Measurements from ENCODE around the gene NSUN4. TPM values are rescaled to one million over a fixed set of nuclear protein-coding genes. Genes with fewer than 3 reads are reported as not detected.

The NSUN4 gene
- total and polyA plus RNA-seq, 9 of the 15 experiments (the other 6 are each of a cell fraction or from before 2014, with no cell fraction given) = 33.4 to 60.2 (median 46.3) TPM

GRCh38 chr1:46400421-46400820 lies 59.8 kb downstream of the NSUN4 start (continued):
- TF ChIP-seq CHD2 (IDR thresholded peaks at IDR 0.05; ENCODE audit: low read depth, low read length) (no peak), SMARCA4 (IDR thresholded peaks at IDR 0.05) (no peak)

GRCh38 chr1:46401154-46401913 lies 60.7 kb downstream of the NSUN4 start:
- Histone ChIP-seq H2AFZ (ENCODE audit: low read depth, low read length) (peak overlapping the region; percentile 80), H3K27ac (ENCODE audit: extremely low read depth, low read depth, low read length) (no peak overlapping the region), H3K9ac (ENCODE audit: insufficient read depth in 1 of 2, low read depth in 2 of 2, low read length in 2 of 2) (peak overlapping the region in 1 of 2 experiments; percentile 65; a peak in 2 of 4 replicates), H3K4me3 (no peak overlapping the region), H3K79me2 (ENCODE audit: control insufficient read depth, insufficient read depth, low read length) (no peaks in the 10 kb centered on the region), H3K9me3 (replicated peaks; ENCODE audit: control insufficient read depth, insufficient read depth, low read depth, low read length) (no peaks in the 10 kb centered on the region), H3K4me2 (ENCODE audit: insufficient read depth, low read length) (peak overlapping the region; percentile 66), H3K9me1 (ENCODE audit: control insufficient read depth, insufficient read depth, low read length) (no peaks in the 10 kb centered on the region), H3K36me3 (ENCODE audit: control insufficient read depth, insufficient read depth, low read length) (no peaks in the 10 kb centered on the region), H3K27me3 (ENCODE audit: control insufficient read depth in 2 of 2, insufficient read depth in 2 of 2, low read length in 2 of 2) (peaks cover 22 to 28% of the 10 kb centered on the region in 2 experiments), H4K20me1 (replicated peaks; ENCODE audit: control insufficient read depth, insufficient read depth, low read length) (no peaks in the 10 kb centered on the region), H3K4me1 (replicated peaks in 1 of 2; ENCODE audit: control insufficient read depth in 2 of 2, insufficient read depth in 2 of 2, low read length in 2 of 2) (peaks cover 14 to 31% of the 10 kb centered on the region in 2 experiments; a peak in 4 of 5 replicates)
- in situ Hi-C loops (cut with MboI) (no loop called here), intact Hi-C loops (cut with micrococcal nuclease) (no loop called here)
- DNase-seq (ENCODE audit: extremely low read depth in 1 of 4, low spot score in 3 of 4) (no peak), ATAC-seq (no peak; the same call in 2 of the 3 replicates), FAIRE-seq (no peak)
- 15% methylated on average over 6 of the region's 6 CpGs for WGBS (ENCODE audit: insufficient coverage, low coverage, missing lambda C conversion rate)
- ChIA-PET CTCF (ENCODE audit: low intra/inter-chr PET ratio) (no interaction called here), POLR2A (interaction anchor here (0.6 to 1.4 kb wide), 3 partner anchors 8 to 110 kb away, joined by 3 to 4 read pairs (median 3); no protein-coding TSS in a partner anchor)
- BruUV-seq (replicated peaks) = no TSS peak
- TF ChIP-seq TRIM25 (IDR thresholded peaks at IDR 0.05; ENCODE audit: borderline replicate concordance) (no peak), ARID1B (IDR thresholded peaks at IDR 0.05) (peak; percentile 43), KDM1A (IDR thresholded peaks at IDR 0.05) (0 out of 4 replicates have a peak, but pooled peaks of 1 of the 2 experiments have one; percentile 17), TCF3 (CRISPR knock-in tag; IDR thresholded peaks at IDR 0.05) (peak; percentile 24; the same call in 1 of the 2 replicates), CTBP1 (IDR thresholded peaks at IDR 0.05; ENCODE audit: borderline replicate concordance) (no peak), ZNF175 (CRISPR knock-in tag; IDR thresholded peaks at IDR 0.05; ENCODE audit: low read depth) (no peak), TAL1 (IDR thresholded peaks at IDR 0.05) (peak; percentile 36; the same call in 1 of the 2 replicates), TEAD4 (IDR thresholded peaks at IDR 0.05; ENCODE audit: low read length) (0 out of 2 replicates have a peak, but pooled peaks have one; percentile 14), TEAD4 (CRISPR knock-in tag; IDR thresholded peaks at IDR 0.05; ENCODE audit: borderline replicate concordance) (no peak), KLF16 (IDR thresholded peaks at IDR 0.05) (no peak), BCOR (IDR thresholded peaks at IDR 0.05) (peak; percentile 30; the same call in 1 of the 2 replicates), ATF3 (IDR thresholded peaks at IDR 0.05) (0 out of 2 replicates have a peak, but pooled peaks have one; percentile 12), ATF3 (CRISPR knock-in tag; conservative IDR thresholded peaks at IDR 0.05) (no peak)
- TF ChIP-seq, protein P1, sequence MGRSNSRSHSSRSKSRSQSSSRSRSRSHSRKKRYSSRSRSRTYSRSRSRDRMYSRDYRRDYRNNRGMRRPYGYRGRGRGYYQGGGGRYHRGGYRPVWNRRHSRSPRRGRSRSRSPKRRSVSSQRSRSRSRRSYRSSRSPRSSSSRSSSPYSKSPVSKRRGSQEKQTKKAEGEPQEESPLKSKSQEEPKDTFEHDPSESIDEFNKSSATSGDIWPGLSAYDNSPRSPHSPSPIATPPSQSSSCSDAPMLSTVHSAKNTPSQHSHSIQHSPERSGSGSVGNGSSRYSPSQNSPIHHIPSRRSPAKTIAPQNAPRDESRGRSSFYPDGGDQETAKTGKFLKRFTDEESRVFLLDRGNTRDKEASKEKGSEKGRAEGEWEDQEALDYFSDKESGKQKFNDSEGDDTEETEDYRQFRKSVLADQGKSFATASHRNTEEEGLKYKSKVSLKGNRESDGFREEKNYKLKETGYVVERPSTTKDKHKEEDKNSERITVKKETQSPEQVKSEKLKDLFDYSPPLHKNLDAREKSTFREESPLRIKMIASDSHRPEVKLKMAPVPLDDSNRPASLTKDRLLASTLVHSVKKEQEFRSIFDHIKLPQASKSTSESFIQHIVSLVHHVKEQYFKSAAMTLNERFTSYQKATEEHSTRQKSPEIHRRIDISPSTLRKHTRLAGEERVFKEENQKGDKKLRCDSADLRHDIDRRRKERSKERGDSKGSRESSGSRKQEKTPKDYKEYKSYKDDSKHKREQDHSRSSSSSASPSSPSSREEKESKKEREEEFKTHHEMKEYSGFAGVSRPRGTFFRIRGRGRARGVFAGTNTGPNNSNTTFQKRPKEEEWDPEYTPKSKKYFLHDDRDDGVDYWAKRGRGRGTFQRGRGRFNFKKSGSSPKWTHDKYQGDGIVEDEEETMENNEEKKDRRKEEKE (IDR thresholded peaks at IDR 0.05; ENCODE audit: borderline replicate concordance in 1 of 2, control insufficient read depth in 1 of 2, low read depth in 2 of 2, low read length in 1 of 2) = no peak
